Astrocyte (in vitro differentiated cells and primary cell): ENCODE measurements around the gene VAT1L.

Experiments used
- EZH2 ChIP-seq: IDR thresholded peaks from 2 replicates; pipeline ENCODE4 v1.6.1; 2012; ENCODE audit warnings: mild to moderate bottlenecking, low read length, inconsistent platforms; ENCODE audit not compliant: insufficient read depth
- TF ChIP-seq, protein P1 (sequence below): IDR thresholded peaks from 2 replicates; pipeline ENCODE4 v1.5.1; 2011; ENCODE audit warnings: low read depth, mild to moderate bottlenecking, inconsistent platforms, low read length, moderate library complexity; ENCODE audit not compliant: insufficient read depth

DNA sequence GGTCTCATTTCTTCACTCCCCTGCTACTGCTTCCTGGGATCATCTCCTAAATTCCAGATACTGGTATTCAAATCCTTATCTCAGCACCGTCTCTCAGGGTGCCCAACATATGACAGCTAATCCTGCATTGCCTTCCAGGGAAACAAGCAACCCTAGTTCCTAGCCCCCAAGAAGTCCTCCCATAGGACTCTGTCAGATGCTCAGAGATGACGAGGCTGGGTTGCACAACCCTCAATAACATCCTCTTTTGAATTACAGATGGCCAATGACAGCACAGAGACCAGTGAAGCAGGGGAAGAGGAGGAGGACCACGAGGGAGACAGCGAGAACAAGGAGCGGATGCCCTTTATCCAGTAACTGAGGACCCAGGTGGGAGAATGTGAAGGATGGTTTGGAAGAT, 189.0 kb downstream of the VAT1L start:
- TF ChIP-seq, protein P1, sequence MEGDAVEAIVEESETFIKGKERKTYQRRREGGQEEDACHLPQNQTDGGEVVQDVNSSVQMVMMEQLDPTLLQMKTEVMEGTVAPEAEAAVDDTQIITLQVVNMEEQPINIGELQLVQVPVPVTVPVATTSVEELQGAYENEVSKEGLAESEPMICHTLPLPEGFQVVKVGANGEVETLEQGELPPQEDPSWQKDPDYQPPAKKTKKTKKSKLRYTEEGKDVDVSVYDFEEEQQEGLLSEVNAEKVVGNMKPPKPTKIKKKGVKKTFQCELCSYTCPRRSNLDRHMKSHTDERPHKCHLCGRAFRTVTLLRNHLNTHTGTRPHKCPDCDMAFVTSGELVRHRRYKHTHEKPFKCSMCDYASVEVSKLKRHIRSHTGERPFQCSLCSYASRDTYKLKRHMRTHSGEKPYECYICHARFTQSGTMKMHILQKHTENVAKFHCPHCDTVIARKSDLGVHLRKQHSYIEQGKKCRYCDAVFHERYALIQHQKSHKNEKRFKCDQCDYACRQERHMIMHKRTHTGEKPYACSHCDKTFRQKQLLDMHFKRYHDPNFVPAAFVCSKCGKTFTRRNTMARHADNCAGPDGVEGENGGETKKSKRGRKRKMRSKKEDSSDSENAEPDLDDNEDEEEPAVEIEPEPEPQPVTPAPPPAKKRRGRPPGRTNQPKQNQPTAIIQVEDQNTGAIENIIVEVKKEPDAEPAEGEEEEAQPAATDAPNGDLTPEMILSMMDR = no peak
- no peak for TF ChIP-seq EZH2
